ENCODE results near the gene TSTD1. TPM values are rescaled to one million over a fixed set of nuclear protein-coding genes. Genes with fewer than 3 reads are reported as not detected.

TSTD1 gene
- total and polyA plus RNA-seq, 2 of the 8 experiments (the other 6 are each of a cell fraction or from before 2014, with no cell fraction given), result 60.9 to 314 TPM

- no peak overlapping the region for H3K4ac ChIP-seq (replicated peaks; ENCODE audit: insufficient read length, low read depth, low read length)
- no peak overlapping the region for H2AFZ ChIP-seq (ENCODE audit: low read length)
- H4K91ac ChIP-seq (replicated peaks; ENCODE audit: insufficient read length, low read length), result no peak overlapping the region
- H3K79me1 ChIP-seq (ENCODE audit: low read depth, low read length), result peaks cover 7% of the 10 kb centered on the region
- 96% methylated on average over 18 of the region's 18 CpGs; no CpG with 5 or more reads in 1 of the 2 experiments for WGBS, 2 experiments (ENCODE audit: extremely low coverage in 1 of 2, insufficient coverage in 1 of 2, insufficient read length in 1 of 2, insufficient replicate concordance in 2 of 2, low coverage in 1 of 2, low lambda C conversion rate in 2 of 2, missing lambda C conversion rate in 1 of 2)
- no peak overlapping the region for H3K4me2 ChIP-seq (ENCODE audit: insufficient read depth in 1 of 2, low read depth in 2 of 2, low read length in 2 of 2)
- no peaks in the 10 kb centered on the region for H4K20me1 ChIP-seq (replicated peaks in 1 of 2; ENCODE audit: control insufficient read depth in 1 of 2, insufficient read depth in 2 of 2, low read length in 2 of 2)
- ChIA-PET POLR2A (ENCODE audit: partially characterized antibody) (interaction anchor here (1.1 to 4.0 kb wide), 8 partner anchors 9 to 86 kb away, joined by 3 to 28 read pairs (median 10); partner anchors contain the start of genes DEDD, F11R, KLHDC9 and TSTD1), CTCF (ENCODE audit: partially characterized antibody) (interaction anchor here (0.5 to 4.1 kb wide), 4 partner anchors 36 to 57 kb away, joined by 3 to 26 read pairs (median 7); partner anchors contain the start of gene KLHDC9)
- H3K79me2 ChIP-seq (ENCODE audit: control insufficient read depth in 1 of 2, insufficient read depth in 2 of 2, low read length in 2 of 2), result peaks cover 0 to 19% of the 10 kb centered on the region in 2 experiments; a peak in 2 of 4 replicates
- H3K23ac ChIP-seq (ENCODE audit: insufficient read length), result no peak overlapping the region
- H3K14ac ChIP-seq (ENCODE audit: insufficient read length), result no peak overlapping the region
- H2AK5ac ChIP-seq (ENCODE audit: low read depth, low read length), result no peak overlapping the region
- FAIRE-seq (no peak), DNase-seq (ENCODE audit: low read depth in 1 of 2, low spot score in 2 of 2) (no peak)
- no peak overlapping the region for H2BK20ac ChIP-seq (ENCODE audit: low read length)
- H3K56ac ChIP-seq (replicated peaks; ENCODE audit: insufficient read length, low read depth, low read length), result no peak overlapping the region
- no peak overlapping the region for H4K8ac ChIP-seq (ENCODE audit: extremely low read depth, insufficient read depth, low read length)
- H4K5ac ChIP-seq (ENCODE audit: insufficient read length, low read depth, low read length), result no peak overlapping the region
- no peak overlapping the region for H2BK120ac ChIP-seq (replicated peaks; ENCODE audit: low read depth, low read length)
- no peak overlapping the region for H2BK15ac ChIP-seq (ENCODE audit: low read length)
- peaks cover under 1 to 4% (median 2%) of the 10 kb centered on the region in 4 experiments; a peak in 5 of 8 replicates for H3K36me3 ChIP-seq (ENCODE audit: control insufficient read depth in 2 of 4, insufficient read depth in 4 of 4, low read length in 3 of 4)
- H3K23me2 ChIP-seq (ENCODE audit: low read depth, low read length), result peaks cover 7% of the 10 kb centered on the region
- H3K4me1 ChIP-seq (replicated peaks in 1 of 4; ENCODE audit: control insufficient read depth in 3 of 4, insufficient read depth in 4 of 4, low read length in 3 of 4), result peaks cover 0 to 4% (median 1%) of the 10 kb centered on the region in 4 experiments; a peak in 2 of 7 replicates
- peaks cover 0 to 12% of the 10 kb centered on the region in 2 experiments; a peak in 1 of 4 replicates for H3K9me3 ChIP-seq (ENCODE audit: insufficient read depth in 2 of 2, low read depth in 1 of 2, low read length in 1 of 2)
- no peak overlapping the region for H2BK12ac ChIP-seq (ENCODE audit: low read depth, low read length)
- no peak overlapping the region for H2BK5ac ChIP-seq (ENCODE audit: low read depth, low read length)
- no peak overlapping the region; a peak in 2 of 8 replicates for H3K4me3 ChIP-seq (ENCODE audit: extremely low read depth in 1 of 4, insufficient read depth in 2 of 4, low read depth in 3 of 4, low read length in 4 of 4)
- H3K9ac ChIP-seq (replicated peaks in 1 of 4; ENCODE audit: extremely low read depth in 1 of 4, low read depth in 3 of 4, low read length in 3 of 4), result no peak overlapping the region
- H3K27ac ChIP-seq (ENCODE audit: low read depth, low read length), result no peak overlapping the region
- H3K27me3 ChIP-seq (replicated peaks in 1 of 4; ENCODE audit: control insufficient read depth in 3 of 4, extremely low read depth in 1 of 4, insufficient read depth in 3 of 4, low read length in 3 of 4), result peaks cover 0 to 17% (median 8%) of the 10 kb centered on the region in 4 experiments; a peak in 6 of 7 replicates
- H3K18ac ChIP-seq (ENCODE audit: extremely low read depth, low read length), result no peak overlapping the region
- no peak for TF ChIP-seq RXRA (IDR thresholded peaks at IDR 0.05; ENCODE audit: insufficient read depth, low read depth, low read length)
- TF ChIP-seq SRF (IDR thresholded peaks at IDR 0.05; ENCODE audit: low read depth, low read length), result no peak
- no peak for TF ChIP-seq E2F6 (IDR thresholded peaks at IDR 0.05)
- no peak for TF ChIP-seq EGR1 (IDR thresholded peaks at IDR 0.05; ENCODE audit: borderline replicate concordance, low read depth, low read length)
- TF ChIP-seq TBP (IDR thresholded peaks at IDR 0.05; ENCODE audit: low read depth, low read length), result no peak
- no peak for TF ChIP-seq ASH2L (IDR thresholded peaks at IDR 0.05; ENCODE audit: low read length)
- TF ChIP-seq ATF3 (IDR thresholded peaks at IDR 0.05; ENCODE audit: insufficient read depth, low read depth, low read length), result no peak
- TF ChIP-seq TAF1 (IDR thresholded peaks at IDR 0.05; ENCODE audit: low read depth, low read length), result no peak
- no peak for TF ChIP-seq BCL11A (IDR thresholded peaks at IDR 0.05; ENCODE audit: low read depth in 2 of 2, low read length in 2 of 2)
- no peak for TF ChIP-seq PHF8 (conservative IDR thresholded peaks at IDR 0.05; ENCODE audit: low read depth, low read length)
These were observed 9.0 kb upstream of the TSTD1 start for GRCh38 chr1:161047436-161048420.

Data from H1 (cell line).